NCI-H2081 (cell line): ENCODE measurements around the gene PARVA.

ENCODE experiments used
- DNase-seq, 2 experiments: peaks; one replicate each; lab custom pipeline; 2025; lab: John Stamatoyannopoulos, UW

PARVA gene

GRCh38 chr11:12433121-12433520 lies 55.8 kb downstream of the PARVA start:
- DNase-seq, result no peak

GRCh38 chr11:12433571-12434324 lies 56.4 kb downstream of the PARVA start:
- no peak for DNase-seq

- DNase-seq, result no peak
Measured at GRCh38 chr11:12434325-12434654, 56.9 kb downstream of the PARVA start.

- no peak for DNase-seq
Measured at GRCh38 chr11:12435264-12435663, 57.9 kb downstream of the PARVA start.

- no peak for DNase-seq
Measured at GRCh38 chr11:12436266-12436665, 58.9 kb downstream of the PARVA start.

GRCh38 chr11:12438291-12438690 lies 60.9 kb downstream of the PARVA start:
- DNase-seq, result no peak

GRCh38 chr11:12439615-12440014 lies 62.2 kb downstream of the PARVA start:
- DNase-seq, result peak in 1 of 2 experiments; percentile 26

GRCh38 chr11:12440565-12440964 lies 63.2 kb downstream of the PARVA start:
- DNase-seq, result no peak

GRCh38 chr11:12441231-12441861 lies 64.0 kb downstream of the PARVA start:
- no peak for DNase-seq

- DNase-seq, result no peak
Measured at GRCh38 chr11:12444601-12445000, 67.2 kb downstream of the PARVA start.

- no peak for DNase-seq
Measured at GRCh38 chr11:12445001-12445400, 67.6 kb downstream of the PARVA start.

GRCh38 chr11:12446863-12447262 lies 69.5 kb downstream of the PARVA start:
- DNase-seq, result no peak

- no peak for DNase-seq
Measured at GRCh38 chr11:12448131-12448939, 71.0 kb downstream of the PARVA start.

GRCh38 chr11:12449961-12450715 lies 72.8 kb downstream of the PARVA start:
- no peak for DNase-seq

- DNase-seq, result no peak
Measured at GRCh38 chr11:12451179-12451814, 73.9 kb downstream of the PARVA start.

GRCh38 chr11:12453243-12453642 lies 75.9 kb downstream of the PARVA start:
- no peak for DNase-seq

GRCh38 chr11:12454782-12455181 lies 77.4 kb downstream of the PARVA start:
- no peak for DNase-seq

GRCh38 chr11:12455938-12456337 lies 78.6 kb downstream of the PARVA start:
- DNase-seq, result no peak

GRCh38 chr11:12456651-12457579 lies 79.5 kb downstream of the PARVA start:
- DNase-seq, result no peak

GRCh38 chr11:12458042-12458441 lies 80.7 kb downstream of the PARVA start:
- DNase-seq, result no peak

GRCh38 chr11:12459374-12459773 lies 82.0 kb downstream of the PARVA start:
- no peak for DNase-seq
